SK-N-SH (cell line): Measurements from ENCODE around the gene CENPF. TPM values are rescaled to one million over a fixed set of nuclear protein-coding genes. Genes with fewer than 3 reads are reported as not detected.
A peak's percentile ranks its signal among the peaks of the same experiment; 100 is the strongest.

Experiments
- CTCF ChIA-PET: fragments of 300-600, 350-600 bp; formaldehyde crosslinking; extraction: SDS; loops from one replicate; lab custom pipeline; 2021; lab: Yijun Ruan, JAX
- POLR2A ChIA-PET: fragments of 350-600 bp; sonication (Branson Sonifier 250); formaldehyde crosslinking; extraction: SDS; loops from one replicate; lab custom pipeline; 2020; ENCODE audit warnings: antibody characterized with exemption, inconsistent platforms; lab: Yijun Ruan, JAX
- DNase-seq: peaks from one replicate; pipeline ENCODE4 v3.0.0; 2012
- H2AFZ ChIP-seq: fragments of 200-600 bp; sonication (generic); 2 replicates; pipeline ENCODE4 v1.8.1; 2016; ENCODE audit warnings: antibody characterized with exemption, mild to moderate bottlenecking, low read depth
- H3F3A ChIP-seq: fragments of 200-600 bp; sonication (generic); replicated peaks from 2 replicates; pipeline ENCODE3; 2016; ENCODE audit warnings: antibody characterized with exemption, mild to moderate bottlenecking; ENCODE audit not compliant: insufficient read depth
- H3K27ac ChIP-seq, 2 experiments: fragments of 200-500 bp in 1 of 2; fragments of 200-600 bp in 1 of 2; sonication (Bioruptor generic) in 1 of 2; sonication (generic), shearing (Covaris generic) in 1 of 2; 2 replicates each; pipeline versions ENCODE4 v1.5.1 to v1.6.1; 2014 to 2016; ENCODE audit warnings: low read depth in 2 of 2, inconsistent platforms in 1 of 2, low read length in 1 of 2, mild to moderate bottlenecking in 1 of 2, mixed read lengths in 1 of 2
- H3K27me3 ChIP-seq: fragments of 200-600 bp; sonication (generic), shearing (Covaris generic); 2 replicates; pipeline ENCODE4 v1.6.1; 2016; ENCODE audit warnings: mixed run types; ENCODE audit not compliant: insufficient read depth
- H3K36me3 ChIP-seq, 2 experiments: fragments of 200-500 bp in 1 of 2; fragments of 200-600 bp in 1 of 2; sonication (Bioruptor generic) in 1 of 2; sonication (generic) in 1 of 2; replicated peaks in 1 of 2; 2 replicates each; pipeline versions ENCODE3 to v1.5.1; 2014 to 2016; ENCODE audit warnings: low read length in 1 of 2, mild to moderate bottlenecking in 1 of 2; ENCODE audit not compliant: insufficient read depth in 2 of 2, control insufficient read depth in 1 of 2
- H3K4me1 ChIP-seq, 2 experiments: fragments of 200-500 bp in 1 of 2; fragments of 200-600 bp in 1 of 2; sonication (Bioruptor generic) in 1 of 2; sonication (generic), shearing (Covaris generic) in 1 of 2; 2 replicates each; pipeline versions ENCODE4 v1.5.1 to v1.6.1; 2014 to 2016; ENCODE audit warnings: low read depth in 1 of 2, low read length in 1 of 2, mixed run types in 1 of 2; ENCODE audit not compliant: insufficient read depth in 2 of 2, control insufficient read depth in 1 of 2
- H3K4me2 ChIP-seq: fragments of 200-600 bp; sonication (generic), shearing (Covaris generic); 2 replicates; pipeline ENCODE4 v1.6.1; 2017; ENCODE audit warnings: mixed run types
- H3K4me3 ChIP-seq, 2 experiments: fragments of 200-500 bp in 1 of 2; fragments of 200-600 bp in 1 of 2; sonication (Bioruptor generic) in 1 of 2; sonication (generic), shearing (Covaris generic) in 1 of 2; 2 replicates each; pipeline versions ENCODE4 v1.5.1 to v1.8.1; 2014 to 2016; ENCODE audit warnings: low read depth in 2 of 2, inconsistent platforms in 1 of 2, low read length in 1 of 2, mild to moderate bottlenecking in 1 of 2, mixed read lengths in 1 of 2, moderate library complexity in 1 of 2
- H3K79me2 ChIP-seq: fragments of 200-600 bp; sonication (generic); 2 replicates; pipeline ENCODE4 v1.8.1; 2017; ENCODE audit warnings: mild to moderate bottlenecking; ENCODE audit not compliant: insufficient read depth
- H3K9ac ChIP-seq: fragments of 200-600 bp; sonication (generic); 2 replicates; pipeline ENCODE4 v1.6.1; 2017; ENCODE audit warnings: mixed run types
- H3K9me2 ChIP-seq: fragments of 200-600 bp; sonication (generic); 2 replicates; pipeline ENCODE4 v1.6.1; 2017; ENCODE audit warnings: mixed run types
- H3K9me3 ChIP-seq: fragments of 200-600 bp; sonication (generic); 2 replicates; pipeline ENCODE4 v1.6.1; 2017; ENCODE audit warnings: mixed run types, mild to moderate bottlenecking, moderate library complexity
- H4K20me1 ChIP-seq: fragments of 200-600 bp; sonication (generic); 2 replicates; pipeline ENCODE4 v1.6.1; 2017; ENCODE audit warnings: mild to moderate bottlenecking, mixed run types; ENCODE audit not compliant: insufficient read depth
- CHD2 ChIP-seq: fragments of 150-350 bp; IDR thresholded peaks from 2 replicates; pipeline ENCODE4 v1.6.1; 2018; ENCODE audit warnings: low read length; ENCODE audit not compliant: partially characterized antibody
- GABPA ChIP-seq: IDR thresholded peaks from 2 replicates; pipeline ENCODE4 v1.4.0; 2012; ENCODE audit warnings: low read depth, mild to moderate bottlenecking
- IRF3 ChIP-seq: fragments of 150-350 bp; IDR thresholded peaks from 2 replicates; pipeline ENCODE4 v1.6.1; 2016; ENCODE audit warnings: mild to moderate bottlenecking, low read depth, low read length
- JUND ChIP-seq: IDR thresholded peaks from 2 replicates; pipeline ENCODE4 v1.4.0; 2012
- MEF2A ChIP-seq: IDR thresholded peaks from 2 replicates; pipeline ENCODE4 v1.4.0; 2012; ENCODE audit warnings: low read depth, borderline replicate concordance
- MXI1 ChIP-seq: IDR thresholded peaks from 2 replicates; pipeline ENCODE4 v1.6.1; 2012; ENCODE audit warnings: mild to moderate bottlenecking, low read depth, low read length, improper control_type of control experiment
- NRF1 ChIP-seq: IDR thresholded peaks from 2 replicates; pipeline ENCODE4 v1.6.1; 2012; ENCODE audit warnings: low read depth, mild to moderate bottlenecking, low read length
- RAD21 ChIP-seq: IDR thresholded peaks from 2 replicates; pipeline ENCODE4 v1.6.1; 2012; ENCODE audit warnings: mild to moderate bottlenecking, low read length
- REST ChIP-seq: IDR thresholded peaks from 2 replicates; pipeline ENCODE4 v1.6.1; 2012; ENCODE audit warnings: mild to moderate bottlenecking, low read depth, low read length, moderate library complexity
- RFX5 ChIP-seq: IDR thresholded peaks from 2 replicates; pipeline ENCODE4 v1.6.1; 2012; ENCODE audit warnings: mild to moderate bottlenecking, improper control_type of control experiment, low read length
- RXRA ChIP-seq: IDR thresholded peaks from 2 replicates; pipeline ENCODE4 v1.4.0; 2012; ENCODE audit warnings: low read depth, mild to moderate bottlenecking, borderline replicate concordance
- SIN3A ChIP-seq: IDR thresholded peaks from 2 replicates; pipeline ENCODE4 v1.6.1; 2012; ENCODE audit warnings: low read depth, mild to moderate bottlenecking, low read length, moderate library complexity, borderline replicate concordance
- SMC3 ChIP-seq: IDR thresholded peaks from 2 replicates; pipeline ENCODE4 v1.6.1; 2012; ENCODE audit warnings: low read depth, low read length, improper control_type of control experiment
- TAF1 ChIP-seq: IDR thresholded peaks from 2 replicates; pipeline ENCODE4 v1.6.1; 2012; ENCODE audit warnings: low read depth, mild to moderate bottlenecking, low read length, moderate library complexity, borderline replicate concordance
- TCF12 ChIP-seq: IDR thresholded peaks from 2 replicates; pipeline ENCODE4 v1.4.0; 2012
- WGBS: methylation state at CpG from one replicate; pipeline ENCODE4 v1.1.6; 2017; ENCODE audit warnings: low lambda C conversion rate; 5-methylcytosine and 5-hydroxymethylcytosine counted together
- polyA plus RNA-seq, 3 experiments: library from polyadenylated mRNA; depleted of rRNA; stranded (reverse); fragments of >200 nt; gene quantifications; 2 replicates each; pipeline ENCODE4 v1.2.3, GENCODE V29; 2012
- TF ChIP-seq, protein P1 (sequence below): IDR thresholded peaks from 2 replicates; pipeline ENCODE4 v1.4.0; 2012; ENCODE audit warnings: low read depth
- TF ChIP-seq, protein P2 (sequence below): IDR thresholded peaks from 2 replicates; pipeline ENCODE4 v1.4.0; 2012; ENCODE audit warnings: low read depth, borderline replicate concordance
- TF ChIP-seq, protein P3 (sequence below): fragments of 200-600 bp; sonication (generic); IDR thresholded peaks from 2 replicates; pipeline ENCODE4 v1.6.1; 2017; ENCODE audit warnings: antibody characterized with exemption, mild to moderate bottlenecking, moderate library complexity

The CENPF gene
- polyA plus RNA-seq, 1 of the 3 experiments (the other 2 are of a cell fraction) = 14.5 TPM

DNA sequence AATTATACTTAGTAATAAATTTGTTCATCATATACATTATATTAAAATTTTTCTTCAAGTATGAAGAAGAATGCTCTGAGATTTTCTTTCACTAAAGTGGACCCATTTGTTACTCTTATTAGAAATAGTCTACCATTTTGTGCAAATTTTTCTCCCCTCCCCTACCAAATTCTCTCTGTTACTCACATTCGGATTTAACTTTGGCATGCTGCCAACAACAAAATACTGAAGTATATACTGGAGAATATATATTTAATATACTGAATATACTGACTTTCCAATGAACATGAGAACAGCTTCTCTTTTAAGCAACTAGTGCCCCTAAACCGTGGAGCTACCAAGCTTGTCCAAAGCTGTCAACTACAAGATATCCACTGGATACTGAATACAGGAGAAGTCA is 57.2 kb downstream of the CENPF start:
- Histone ChIP-seq H3K27me3 (no peaks in the 10 kb centered on the region), H3K4me1 (no peaks in the 10 kb centered on the region; a peak in 1 of 4 replicates), H3K27ac (no peak overlapping the region), H3K36me3 (peaks cover 65 to 77% of the 10 kb centered on the region in 2 experiments), H3K79me2 (peaks cover 5% of the 10 kb centered on the region; the same call in 1 of the 2 replicates), H3K9me3 (no peaks in the 10 kb centered on the region), H3K9me2 (no peaks in the 10 kb centered on the region), H3F3A (peaks cover 9% of the 10 kb centered on the region), H3K9ac (no peak overlapping the region), H2AFZ (no peak overlapping the region), H4K20me1 (no peaks in the 10 kb centered on the region), H3K4me3 (no peak overlapping the region), H3K4me2 (no peak overlapping the region)
- POLR2A ChIA-PET = no interaction called here
- no peak for TF ChIP-seq NRF1
- WGBS = 98% methylated on average over 2 of the region's 2 CpGs
- CTCF ChIA-PET = interaction anchor here (0.7 to 3.3 kb wide), 10 partner anchors 10 to 947 kb away, joined by 3 to 19 read pairs (median 4); no protein-coding TSS in a partner anchor
- no peak for DNase-seq

DNA sequence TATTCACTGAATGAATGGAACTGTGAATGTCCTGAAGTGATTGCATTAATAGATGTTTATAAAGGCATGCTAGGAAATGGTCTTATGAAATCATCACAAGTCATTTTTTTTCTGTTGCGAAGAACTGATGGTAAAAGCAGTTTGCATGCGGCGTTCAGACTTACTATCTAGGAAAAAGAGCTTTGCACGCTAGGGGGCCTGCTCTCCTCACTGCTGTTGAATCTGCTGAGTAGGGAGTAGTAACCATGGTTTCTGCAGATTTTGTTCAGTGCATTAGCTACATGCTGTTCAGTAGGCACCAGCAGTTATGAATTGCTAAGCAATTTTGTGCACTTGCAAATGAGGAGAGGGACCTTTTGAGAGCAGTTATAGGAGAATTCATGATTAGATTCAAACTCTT is 57.9 kb downstream of the CENPF start:
- 93% methylated on average over 4 of the region's 4 CpGs for WGBS
- Histone ChIP-seq H3K36me3 (peaks cover 60 to 79% of the 10 kb centered on the region in 2 experiments), H3K4me3 (no peak overlapping the region), H3K9me3 (no peaks in the 10 kb centered on the region)
- TF ChIP-seq, protein P1, sequence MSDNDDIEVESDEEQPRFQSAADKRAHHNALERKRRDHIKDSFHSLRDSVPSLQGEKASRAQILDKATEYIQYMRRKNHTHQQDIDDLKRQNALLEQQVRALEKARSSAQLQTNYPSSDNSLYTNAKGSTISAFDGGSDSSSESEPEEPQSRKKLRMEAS = no peak
- no peak for TF ChIP-seq CHD2
- peak; percentile 59 for TF ChIP-seq RAD21
- TF ChIP-seq JUND = no peak
- peak; percentile 43; the same call in 1 of the 2 replicates for TF ChIP-seq SMC3
- no peak for TF ChIP-seq TCF12
- no peak for TF ChIP-seq IRF3
- no peak for TF ChIP-seq SIN3A
- TF ChIP-seq TAF1 = no peak
- no peak for TF ChIP-seq GABPA
- TF ChIP-seq REST = no peak
- TF ChIP-seq, protein P2, sequence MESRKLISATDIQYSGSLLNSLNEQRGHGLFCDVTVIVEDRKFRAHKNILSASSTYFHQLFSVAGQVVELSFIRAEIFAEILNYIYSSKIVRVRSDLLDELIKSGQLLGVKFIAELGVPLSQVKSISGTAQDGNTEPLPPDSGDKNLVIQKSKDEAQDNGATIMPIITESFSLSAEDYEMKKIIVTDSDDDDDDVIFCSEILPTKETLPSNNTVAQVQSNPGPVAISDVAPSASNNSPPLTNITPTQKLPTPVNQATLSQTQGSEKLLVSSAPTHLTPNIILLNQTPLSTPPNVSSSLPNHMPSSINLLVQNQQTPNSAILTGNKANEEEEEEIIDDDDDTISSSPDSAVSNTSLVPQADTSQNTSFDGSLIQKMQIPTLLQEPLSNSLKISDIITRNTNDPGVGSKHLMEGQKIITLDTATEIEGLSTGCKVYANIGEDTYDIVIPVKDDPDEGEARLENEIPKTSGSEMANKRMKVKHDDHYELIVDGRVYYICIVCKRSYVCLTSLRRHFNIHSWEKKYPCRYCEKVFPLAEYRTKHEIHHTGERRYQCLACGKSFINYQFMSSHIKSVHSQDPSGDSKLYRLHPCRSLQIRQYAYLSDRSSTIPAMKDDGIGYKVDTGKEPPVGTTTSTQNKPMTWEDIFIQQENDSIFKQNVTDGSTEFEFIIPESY = no peak
- TF ChIP-seq, protein P3, sequence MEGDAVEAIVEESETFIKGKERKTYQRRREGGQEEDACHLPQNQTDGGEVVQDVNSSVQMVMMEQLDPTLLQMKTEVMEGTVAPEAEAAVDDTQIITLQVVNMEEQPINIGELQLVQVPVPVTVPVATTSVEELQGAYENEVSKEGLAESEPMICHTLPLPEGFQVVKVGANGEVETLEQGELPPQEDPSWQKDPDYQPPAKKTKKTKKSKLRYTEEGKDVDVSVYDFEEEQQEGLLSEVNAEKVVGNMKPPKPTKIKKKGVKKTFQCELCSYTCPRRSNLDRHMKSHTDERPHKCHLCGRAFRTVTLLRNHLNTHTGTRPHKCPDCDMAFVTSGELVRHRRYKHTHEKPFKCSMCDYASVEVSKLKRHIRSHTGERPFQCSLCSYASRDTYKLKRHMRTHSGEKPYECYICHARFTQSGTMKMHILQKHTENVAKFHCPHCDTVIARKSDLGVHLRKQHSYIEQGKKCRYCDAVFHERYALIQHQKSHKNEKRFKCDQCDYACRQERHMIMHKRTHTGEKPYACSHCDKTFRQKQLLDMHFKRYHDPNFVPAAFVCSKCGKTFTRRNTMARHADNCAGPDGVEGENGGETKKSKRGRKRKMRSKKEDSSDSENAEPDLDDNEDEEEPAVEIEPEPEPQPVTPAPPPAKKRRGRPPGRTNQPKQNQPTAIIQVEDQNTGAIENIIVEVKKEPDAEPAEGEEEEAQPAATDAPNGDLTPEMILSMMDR = peak; percentile 45; the same call in 1 of the 2 replicates
- no peak for TF ChIP-seq RFX5
- TF ChIP-seq MEF2A = no peak
- no peak for TF ChIP-seq RXRA
- no peak for TF ChIP-seq MXI1
- TF ChIP-seq, all 33 proteins: peak for 3
- Histone ChIP-seq H3F3A (peaks cover 9% of the 10 kb centered on the region), H3K9ac (no peak overlapping the region), H4K20me1 (no peaks in the 10 kb centered on the region), H3K27me3 (no peaks in the 10 kb centered on the region), H3K4me2 (no peak overlapping the region), H3K4me1 (no peaks in the 10 kb centered on the region; a peak in 1 of 4 replicates), H3K27ac (no peak overlapping the region), H2AFZ (no peak overlapping the region), H3K79me2 (peaks cover 5% of the 10 kb centered on the region; the same call in 1 of the 2 replicates), H3K9me2 (no peaks in the 10 kb centered on the region)
- ChIA-PET POLR2A (no interaction called here), CTCF (interaction anchor here (1.0 to 3.3 kb wide), 9 partner anchors 12 to 946 kb away, joined by 4 to 19 read pairs (median 4); no protein-coding TSS in a partner anchor)
- DNase-seq = no peak
